H9 (cell line): ENCODE measurements around the gene TMEM176A. TPM values are rescaled to one million over a fixed set of nuclear protein-coding genes. Genes with fewer than 3 reads are reported as not detected.

Experiments used
- DNase-seq: peaks from one replicate; pipeline ENCODE4 v3.0.0-alpha.2; 2017
- H2AFZ ChIP-seq: one replicate; pipeline ENCODE4 v1.6.1; 2013; ENCODE audit warnings: mild to moderate bottlenecking, low read length, control low read depth, moderate library complexity
- H2AK5ac ChIP-seq: 2 replicates; pipeline ENCODE4 v1.6.1; 2013; ENCODE audit warnings: low read length, control low read depth, mixed read lengths; ENCODE audit not compliant: insufficient read length
- H2BK120ac ChIP-seq: one replicate; pipeline ENCODE4 v1.6.1; 2013; ENCODE audit warnings: low read depth, mild to moderate bottlenecking, low read length, control low read depth, inconsistent platforms; ENCODE audit not compliant: poor library complexity, severe bottlenecking
- H2BK12ac ChIP-seq: 2 replicates; pipeline ENCODE4 v1.6.1; 2013; ENCODE audit warnings: low read length, control low read depth, mixed read lengths, low read depth; ENCODE audit not compliant: insufficient read length
- H2BK15ac ChIP-seq: 2 replicates; pipeline ENCODE4 v1.6.1; 2013; ENCODE audit warnings: low read depth, low read length, control low read depth
- H2BK20ac ChIP-seq: one replicate; pipeline ENCODE4 v1.6.1; 2013; ENCODE audit warnings: low read depth, mild to moderate bottlenecking, low read length, control low read depth, inconsistent platforms; ENCODE audit not compliant: poor library complexity, severe bottlenecking
- H2BK5ac ChIP-seq: 2 replicates; pipeline ENCODE4 v1.6.1; 2013; ENCODE audit warnings: low read length, control low read depth, mixed read lengths; ENCODE audit not compliant: insufficient read length
- H3K14ac ChIP-seq: 2 replicates; pipeline ENCODE4 v1.6.1; 2013; ENCODE audit warnings: low read length, control low read depth; ENCODE audit not compliant: insufficient read depth
- H3K18ac ChIP-seq: 2 replicates; pipeline ENCODE4 v1.6.1; 2013; ENCODE audit warnings: low read depth, mild to moderate bottlenecking, mixed read lengths, low read length, control low read depth; ENCODE audit not compliant: insufficient read length
- H3K23ac ChIP-seq: 2 replicates; pipeline ENCODE4 v1.6.1; 2013; ENCODE audit warnings: low read length, control low read depth, mixed read lengths, low read depth; ENCODE audit not compliant: insufficient read length
- H3K23me2 ChIP-seq: 2 replicates; pipeline ENCODE4 v1.6.1; 2013; ENCODE audit warnings: low read depth, mild to moderate bottlenecking, mixed read lengths, low read length, control low read depth; ENCODE audit not compliant: insufficient read length, poor library complexity, severe bottlenecking
- H3K27ac ChIP-seq: 2 replicates; pipeline ENCODE4 v1.5.1; 2013; ENCODE audit warnings: low read length, control low read depth, mixed read lengths, low read depth; ENCODE audit not compliant: insufficient read length
- H3K27me3 ChIP-seq: 2 replicates; pipeline ENCODE4 v1.6.1; 2013; ENCODE audit warnings: low read length, control low read depth, inconsistent platforms; ENCODE audit not compliant: insufficient read depth
- H3K4ac ChIP-seq: 2 replicates; pipeline ENCODE4 v1.6.1; 2013; ENCODE audit warnings: low read depth, mild to moderate bottlenecking, control low read depth, inconsistent platforms, low read length, moderate library complexity
- H3K4me1 ChIP-seq: 2 replicates; pipeline ENCODE4 v1.6.1; 2013; ENCODE audit warnings: low read length, control low read depth, inconsistent platforms; ENCODE audit not compliant: insufficient read depth
- H3K4me2 ChIP-seq: 2 replicates; pipeline ENCODE4 v1.6.1; 2013; ENCODE audit warnings: low read length, control low read depth, mixed read lengths; ENCODE audit not compliant: insufficient read length, insufficient read depth
- H3K56ac ChIP-seq: 2 replicates; pipeline ENCODE4 v1.6.1; 2013; ENCODE audit warnings: low read depth, mild to moderate bottlenecking, mixed read lengths, low read length, control low read depth; ENCODE audit not compliant: insufficient read length
- H3K79me1 ChIP-seq: 2 replicates; pipeline ENCODE4 v1.6.1; 2013; ENCODE audit warnings: low read depth, mild to moderate bottlenecking, moderate library complexity, low read length, control low read depth, inconsistent platforms; ENCODE audit not compliant: insufficient read depth, poor library complexity, severe bottlenecking
- H3K79me2 ChIP-seq: 2 replicates; pipeline ENCODE4 v1.6.1; 2013; ENCODE audit warnings: low read length, control low read depth, inconsistent platforms; ENCODE audit not compliant: insufficient read depth
- H3K9ac ChIP-seq: 2 replicates; pipeline ENCODE4 v1.6.1; 2013; ENCODE audit warnings: low read length, control low read depth, mixed read lengths; ENCODE audit not compliant: insufficient read length; ENCODE audit errors: extremely low read depth
- H3K9me3 ChIP-seq: one replicate; pipeline ENCODE4 v1.6.1; 2013; ENCODE audit warnings: low read depth, low read length, inconsistent platforms; ENCODE audit not compliant: control insufficient read depth
- H3T11ph ChIP-seq: one replicate; pipeline ENCODE4 v1.6.1; 2013; ENCODE audit warnings: mild to moderate bottlenecking, low read length, control low read depth, inconsistent platforms
- H4K20me1 ChIP-seq: one replicate; pipeline ENCODE4 v1.6.1; 2013; ENCODE audit not compliant: control insufficient read depth, insufficient read length, insufficient read depth
- H4K5ac ChIP-seq: 2 replicates; pipeline ENCODE4 v1.6.1; 2013; ENCODE audit warnings: low read depth, mild to moderate bottlenecking, mixed read lengths, low read length, control low read depth; ENCODE audit not compliant: insufficient read length
- H4K8ac ChIP-seq: replicated peaks from 2 replicates; pipeline ENCODE4 v1.6.1; 2013; ENCODE audit warnings: low read length, control low read depth, mixed read lengths, low read depth; ENCODE audit not compliant: insufficient read length
- H4K91ac ChIP-seq: 2 replicates; pipeline ENCODE4 v1.6.1; 2013; ENCODE audit warnings: low read depth, mild to moderate bottlenecking, moderate library complexity, mixed read lengths, low read length, control low read depth; ENCODE audit not compliant: insufficient read length
- H3K27ac Mint-ChIP-seq, 3 experiments: 2 replicates in 2 of 3; 3 replicates in 1 of 3; pipeline ENCODE4 v1.8.0; 2020 to 2021; ENCODE audit warnings: mixed read lengths in 3 of 3, mild to moderate bottlenecking in 1 of 3, moderate library complexity in 1 of 3
- H3K27me3 Mint-ChIP-seq: 2 replicates; pipeline ENCODE4 v1.8.0; 2021; ENCODE audit warnings: low read depth, mild to moderate bottlenecking, moderate library complexity, mixed read lengths
- H3K36me3 Mint-ChIP-seq, 3 experiments: 2 replicates in 2 of 3; 3 replicates in 1 of 3; pipeline ENCODE4 v1.8.0; 2020 to 2021; ENCODE audit warnings: low read depth in 3 of 3, mixed read lengths in 3 of 3; ENCODE audit not compliant: insufficient read depth in 1 of 3
- H3K4me1 Mint-ChIP-seq, 2 experiments: 2 replicates each; pipeline ENCODE4 v1.8.0; 2020; ENCODE audit warnings: mixed read lengths in 2 of 2
- H3K4me3 Mint-ChIP-seq, 2 experiments: 2 replicates in 1 of 2; 3 replicates in 1 of 2; pipeline ENCODE4 v1.8.0; 2020 to 2021; ENCODE audit warnings: mild to moderate bottlenecking in 2 of 2, mixed read lengths in 2 of 2, moderate library complexity in 1 of 2
- H3K9me3 Mint-ChIP-seq, 2 experiments: 2 replicates in 1 of 2; 3 replicates in 1 of 2; pipeline ENCODE4 v1.8.0; 2020; ENCODE audit warnings: mild to moderate bottlenecking in 2 of 2, mixed read lengths in 2 of 2, moderate library complexity in 1 of 2
- WGBS: extraction: QIAGEN DNeasy Blood & Tissue Kit; methylation state at CpG from one replicate; pipeline ENCODE4 v1.1.7; 2013; ENCODE audit warnings: missing lambda C conversion rate, low lambda C conversion rate, mixed read lengths; ENCODE audit not compliant: insufficient read length; ENCODE audit errors: extremely low coverage; 5-methylcytosine and 5-hydroxymethylcytosine counted together
- total RNA-seq: library from RNA; stranded (reverse); gene quantifications from 2 replicates; pipeline ENCODE4 v1.2.1, GENCODE V29; 2021
- TF ChIP-seq, protein P1 (sequence below): fragments of 200-600 bp; sonication (generic); conservative IDR thresholded peaks from 3 replicates; pipeline ENCODE4 v1.8.0; 2021; ENCODE audit warnings: antibody characterized with exemption, mild to moderate bottlenecking

Gene TMEM176A
- total RNA-seq, 1 experiment from 2014 or later: not detected

DNA sequence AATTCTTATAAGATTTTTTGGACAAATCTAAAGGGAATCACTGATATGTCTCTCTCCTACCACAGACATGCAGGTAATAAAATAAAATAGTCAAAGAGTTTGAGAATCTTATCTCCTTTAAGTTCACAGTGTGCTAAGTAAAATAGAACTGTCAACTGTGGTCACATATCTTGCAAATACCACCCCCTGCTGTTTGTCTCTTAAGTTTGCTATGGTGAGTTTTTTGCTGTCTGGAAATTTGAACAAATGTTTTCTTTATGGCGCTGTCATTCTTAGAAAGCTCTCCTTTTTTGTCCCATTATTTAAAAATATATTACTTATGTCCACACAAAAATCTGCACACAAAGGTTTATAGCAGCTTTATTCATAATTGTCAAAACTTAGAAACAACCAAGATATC lies 43.7 kb upstream of the TMEM176A start:
- no CpG with 5 or more reads among the region's 1 CpG for WGBS
- TF ChIP-seq, protein P1, sequence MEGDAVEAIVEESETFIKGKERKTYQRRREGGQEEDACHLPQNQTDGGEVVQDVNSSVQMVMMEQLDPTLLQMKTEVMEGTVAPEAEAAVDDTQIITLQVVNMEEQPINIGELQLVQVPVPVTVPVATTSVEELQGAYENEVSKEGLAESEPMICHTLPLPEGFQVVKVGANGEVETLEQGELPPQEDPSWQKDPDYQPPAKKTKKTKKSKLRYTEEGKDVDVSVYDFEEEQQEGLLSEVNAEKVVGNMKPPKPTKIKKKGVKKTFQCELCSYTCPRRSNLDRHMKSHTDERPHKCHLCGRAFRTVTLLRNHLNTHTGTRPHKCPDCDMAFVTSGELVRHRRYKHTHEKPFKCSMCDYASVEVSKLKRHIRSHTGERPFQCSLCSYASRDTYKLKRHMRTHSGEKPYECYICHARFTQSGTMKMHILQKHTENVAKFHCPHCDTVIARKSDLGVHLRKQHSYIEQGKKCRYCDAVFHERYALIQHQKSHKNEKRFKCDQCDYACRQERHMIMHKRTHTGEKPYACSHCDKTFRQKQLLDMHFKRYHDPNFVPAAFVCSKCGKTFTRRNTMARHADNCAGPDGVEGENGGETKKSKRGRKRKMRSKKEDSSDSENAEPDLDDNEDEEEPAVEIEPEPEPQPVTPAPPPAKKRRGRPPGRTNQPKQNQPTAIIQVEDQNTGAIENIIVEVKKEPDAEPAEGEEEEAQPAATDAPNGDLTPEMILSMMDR: no peak
- Histone ChIP-seq H3K27ac (no peak overlapping the region), H2BK15ac (no peak overlapping the region), H3K4me2 (no peak overlapping the region), H3K18ac (no peak overlapping the region), H2BK12ac (no peak overlapping the region), H3K4ac (no peak overlapping the region), H2BK120ac (no peak overlapping the region), H3K23ac (no peak overlapping the region), H4K91ac (no peak overlapping the region), H3K23me2 (no peaks in the 10 kb centered on the region), H2AFZ (no peak overlapping the region), H3T11ph (no peak overlapping the region), H3K9me3 (no peaks in the 10 kb centered on the region), H3K14ac (no peak overlapping the region), H3K4me1 (no peaks in the 10 kb centered on the region), H3K79me2 (no peaks in the 10 kb centered on the region; the same call in 1 of the 2 replicates), H2BK5ac (no peak overlapping the region), H3K79me1 (no peaks in the 10 kb centered on the region), H4K8ac (no peak overlapping the region), H2AK5ac (no peak overlapping the region), H4K5ac (no peak overlapping the region), H2BK20ac (no peak overlapping the region), H3K56ac (no peak overlapping the region), H3K27me3 (no peaks in the 10 kb centered on the region; the same call in 1 of the 2 replicates), H3K9ac (no peak overlapping the region), H4K20me1 (no peaks in the 10 kb centered on the region)
- H3K4me1 Mint-ChIP-seq: no peaks in the 10 kb centered on the region
- H3K36me3 Mint-ChIP-seq: no peaks in the 10 kb centered on the region
- peaks cover 4 to 5% of the 10 kb centered on the region in 2 experiments; a peak in 2 of 5 replicates for H3K9me3 Mint-ChIP-seq
- H3K27me3 Mint-ChIP-seq: peaks cover 74% of the 10 kb centered on the region
- H3K27ac Mint-ChIP-seq: no peak overlapping the region
- no peak for DNase-seq
- H3K4me3 Mint-ChIP-seq: no peak overlapping the region
